Liver (tissue), 2 donors: Measurements from ENCODE around the gene SPOP.

Experiments
- MAX ChIP-seq: IDR thresholded peaks from 2 replicates; pipeline ENCODE4 v1.6.1; 2016; ENCODE audit warnings: antibody characterized with exemption
- TF ChIP-seq, protein P1 (sequence below): fragments of 150-350 bp; IDR thresholded peaks from 2 replicates; pipeline ENCODE4 v1.5.1; 2017; ENCODE audit warnings: improper control_type of control experiment, low read depth, low read length; ENCODE audit not compliant: missing input control
- donor health status: healthy.

DNA sequence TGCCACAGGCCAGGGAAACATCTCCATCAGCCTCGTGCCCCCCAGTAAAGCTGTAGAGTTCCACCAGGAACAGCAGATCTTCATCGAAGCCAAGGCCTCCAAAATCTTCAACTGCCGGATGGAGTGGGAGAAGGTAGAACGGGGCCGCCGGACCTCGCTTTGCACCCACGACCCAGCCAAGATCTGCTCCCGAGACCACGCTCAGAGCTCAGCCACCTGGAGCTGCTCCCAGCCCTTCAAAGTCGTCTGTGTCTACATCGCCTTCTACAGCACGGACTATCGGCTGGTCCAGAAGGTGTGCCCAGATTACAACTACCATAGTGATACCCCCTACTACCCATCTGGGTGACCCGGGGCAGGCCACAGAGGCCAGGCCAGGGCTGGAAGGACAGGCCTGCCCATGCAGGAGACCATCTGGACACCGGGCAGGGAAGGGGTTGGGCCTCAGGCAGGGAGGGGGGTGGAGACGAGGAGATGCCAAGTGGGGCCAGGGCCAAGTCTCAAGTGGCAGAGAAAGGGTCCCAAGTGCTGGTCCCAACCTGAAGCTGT, 98.9 kb downstream of the SPOP start:
- TF ChIP-seq, protein P1, sequence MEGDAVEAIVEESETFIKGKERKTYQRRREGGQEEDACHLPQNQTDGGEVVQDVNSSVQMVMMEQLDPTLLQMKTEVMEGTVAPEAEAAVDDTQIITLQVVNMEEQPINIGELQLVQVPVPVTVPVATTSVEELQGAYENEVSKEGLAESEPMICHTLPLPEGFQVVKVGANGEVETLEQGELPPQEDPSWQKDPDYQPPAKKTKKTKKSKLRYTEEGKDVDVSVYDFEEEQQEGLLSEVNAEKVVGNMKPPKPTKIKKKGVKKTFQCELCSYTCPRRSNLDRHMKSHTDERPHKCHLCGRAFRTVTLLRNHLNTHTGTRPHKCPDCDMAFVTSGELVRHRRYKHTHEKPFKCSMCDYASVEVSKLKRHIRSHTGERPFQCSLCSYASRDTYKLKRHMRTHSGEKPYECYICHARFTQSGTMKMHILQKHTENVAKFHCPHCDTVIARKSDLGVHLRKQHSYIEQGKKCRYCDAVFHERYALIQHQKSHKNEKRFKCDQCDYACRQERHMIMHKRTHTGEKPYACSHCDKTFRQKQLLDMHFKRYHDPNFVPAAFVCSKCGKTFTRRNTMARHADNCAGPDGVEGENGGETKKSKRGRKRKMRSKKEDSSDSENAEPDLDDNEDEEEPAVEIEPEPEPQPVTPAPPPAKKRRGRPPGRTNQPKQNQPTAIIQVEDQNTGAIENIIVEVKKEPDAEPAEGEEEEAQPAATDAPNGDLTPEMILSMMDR = no peak
- no peak for TF ChIP-seq MAX
